GM23248 (cell line): Measurements from ENCODE around the gene NAA10.

Experiments
- EZH2 ChIP-seq: fragments of 200-600 bp; sonication (generic); IDR thresholded peaks from 2 replicates; pipeline ENCODE4 v1.6.1; 2018; ENCODE audit warnings: antibody characterized with exemption, mild to moderate bottlenecking; ENCODE audit not compliant: insufficient read depth, poor library complexity, severe bottlenecking
- EZH2phosphoT487 ChIP-seq: fragments of 200-600 bp; sonication (generic); IDR thresholded peaks from 2 replicates; pipeline ENCODE4 v1.6.1; 2018; ENCODE audit warnings: antibody characterized with exemption, moderate library complexity, mild to moderate bottlenecking, low read depth; ENCODE audit not compliant: insufficient read depth

DNA sequence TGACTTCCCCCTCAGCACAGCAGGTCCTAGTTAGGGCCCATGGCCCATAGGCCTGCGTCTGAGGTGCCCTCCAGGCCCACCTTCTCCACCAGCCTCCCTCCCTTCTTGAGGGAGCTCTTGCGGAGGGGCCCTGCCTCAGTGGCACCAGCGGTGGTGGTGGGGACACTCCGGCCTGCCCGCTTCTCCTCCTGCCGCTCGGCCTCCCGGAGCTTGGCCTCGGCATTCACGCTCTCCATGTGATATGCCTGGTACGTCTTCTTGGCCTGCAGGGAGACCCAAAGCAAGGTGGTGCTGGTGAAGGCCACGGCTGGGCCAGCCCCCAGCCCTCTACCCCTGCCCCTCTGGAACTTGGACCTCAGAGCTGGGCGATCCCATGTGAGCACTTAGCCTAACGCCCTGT lies 14.3 kb downstream of the NAA10 start:
- TF ChIP-seq EZH2 (no peak), EZH2phosphoT487 (no peak)
